GM12892 (cell line): Measurements from ENCODE around the gene CYB5A.

Experiments used
- POLR2A ChIP-seq: IDR thresholded peaks from 2 replicates; pipeline ENCODE4 v1.6.1; 2011; ENCODE audit warnings: low read depth, low read length, control low read depth
- POLR2AphosphoS5 ChIP-seq: IDR thresholded peaks from 2 replicates; pipeline ENCODE4 v1.6.1; 2011; ENCODE audit warnings: low read depth, low read length, control low read depth
- TAF1 ChIP-seq: IDR thresholded peaks from 2 replicates; pipeline ENCODE4 v1.6.1; 2011; ENCODE audit warnings: low read depth, mild to moderate bottlenecking, control low read depth, low read length, borderline replicate concordance

- no peak for TF ChIP-seq POLR2A
- no peak for TF ChIP-seq POLR2AphosphoS5
- no peak for TF ChIP-seq TAF1
Measured at GRCh38 chr18:74273394-74273793, 18.4 kb downstream of the CYB5A start.
